Trophoblast cell (in vitro differentiated cells and primary cell): ENCODE measurements around the gene C1orf159.

Experiments used
- DNase-seq, 2 donors: peaks; one replicate each; pipeline ENCODE4 v3.0.0-alpha.2; 2016
- H2AFZ ChIP-seq: 2 replicates; pipeline ENCODE4 v1.6.1; 2013; ENCODE audit warnings: low read length, moderate library complexity, mild to moderate bottlenecking; ENCODE audit not compliant: insufficient read depth, poor library complexity
- H2AK5ac ChIP-seq: 2 replicates; pipeline ENCODE4 v1.6.1; 2013; ENCODE audit warnings: mild to moderate bottlenecking, low read length
- H2BK120ac ChIP-seq: 2 replicates; pipeline ENCODE4 v1.6.1; 2013; ENCODE audit warnings: low read length, mild to moderate bottlenecking, moderate library complexity; ENCODE audit not compliant: insufficient read depth, poor library complexity
- H2BK12ac ChIP-seq: 2 replicates; pipeline ENCODE4 v1.6.1; 2013; ENCODE audit warnings: mild to moderate bottlenecking, low read length, moderate library complexity
- H2BK5ac ChIP-seq: 2 replicates; pipeline ENCODE4 v1.6.1; 2013; ENCODE audit warnings: low read length, low read depth, moderate library complexity, mild to moderate bottlenecking; ENCODE audit not compliant: poor library complexity
- H3K14ac ChIP-seq: 2 replicates; pipeline ENCODE4 v1.6.1; 2013; ENCODE audit warnings: mild to moderate bottlenecking, low read length
- H3K18ac ChIP-seq: 2 replicates; pipeline ENCODE4 v1.6.1; 2013; ENCODE audit warnings: mild to moderate bottlenecking, low read length
- H3K23ac ChIP-seq: 2 replicates; pipeline ENCODE4 v1.6.1; 2013; ENCODE audit warnings: low read length
- H3K27ac ChIP-seq: 2 replicates; pipeline ENCODE4 v1.5.1; 2013; ENCODE audit warnings: low read depth, mild to moderate bottlenecking, inconsistent platforms, low read length, moderate library complexity
- H3K27me3 ChIP-seq: 2 replicates; pipeline ENCODE4 v1.6.1; 2013; ENCODE audit warnings: inconsistent platforms, mild to moderate bottlenecking, low read length, moderate library complexity; ENCODE audit not compliant: insufficient read depth
- H3K36me3 ChIP-seq, 2 experiments: 1 replicate in 1 of 2; 2 replicates in 1 of 2; pipeline ENCODE4 v1.6.1; 2013; ENCODE audit warnings: low read length in 2 of 2, mild to moderate bottlenecking in 2 of 2, moderate library complexity in 1 of 2; ENCODE audit not compliant: insufficient read depth in 2 of 2, control insufficient read depth in 1 of 2
- H3K4ac ChIP-seq: 2 replicates; pipeline ENCODE4 v1.6.1; 2013; ENCODE audit warnings: low read depth, mild to moderate bottlenecking, low read length, moderate library complexity
- H3K4me1 ChIP-seq, 2 experiments: 1 replicate in 1 of 2; 2 replicates in 1 of 2; pipeline ENCODE4 v1.6.1; 2013; ENCODE audit warnings: low read length in 2 of 2, mild to moderate bottlenecking in 2 of 2, moderate library complexity in 1 of 2; ENCODE audit not compliant: insufficient read depth in 2 of 2, control insufficient read depth in 1 of 2
- H3K4me2 ChIP-seq: 2 replicates; pipeline ENCODE4 v1.6.1; 2013; ENCODE audit warnings: inconsistent platforms, mild to moderate bottlenecking, low read length, moderate library complexity
- H3K4me3 ChIP-seq: 2 replicates; pipeline ENCODE4 v1.5.1; 2013; ENCODE audit warnings: mild to moderate bottlenecking, low read depth, low read length, inconsistent platforms
- H3K79me1 ChIP-seq: one replicate; pipeline ENCODE4 v1.6.1; 2013; ENCODE audit warnings: low read length
- H3K79me2 ChIP-seq: 2 replicates; pipeline ENCODE4 v1.6.1; 2013; ENCODE audit warnings: low read length, mild to moderate bottlenecking; ENCODE audit not compliant: control insufficient read depth, insufficient read depth, poor library complexity
- H3K9ac ChIP-seq: 2 replicates; pipeline ENCODE4 v1.6.1; 2013; ENCODE audit warnings: mild to moderate bottlenecking, low read length
- H3K9me3 ChIP-seq: 2 replicates; pipeline ENCODE4 v1.6.1; 2013; ENCODE audit warnings: low read depth, mild to moderate bottlenecking, control low read depth, inconsistent platforms, low read length; ENCODE audit not compliant: insufficient read depth
- H4K12ac ChIP-seq: 2 replicates; pipeline ENCODE4 v1.6.1; 2013; ENCODE audit warnings: low read depth, mild to moderate bottlenecking, low read length, moderate library complexity
- H4K8ac ChIP-seq: 2 replicates; pipeline ENCODE4 v1.6.1; 2013; ENCODE audit warnings: low read depth, mild to moderate bottlenecking, low read length, moderate library complexity
- H4K91ac ChIP-seq: one replicate; pipeline ENCODE4 v1.6.1; 2013; ENCODE audit warnings: low read depth, mild to moderate bottlenecking, low read length, moderate library complexity
- WGBS: extraction: QIAGEN DNeasy Blood & Tissue Kit; methylation state at CpG from one replicate; pipeline ENCODE4 v1.1.7; 2013; ENCODE audit warnings: missing lambda C conversion rate; ENCODE audit not compliant: insufficient read length, insufficient coverage; ENCODE audit errors: extremely low coverage; 5-methylcytosine and 5-hydroxymethylcytosine counted together

C1orf159 gene

DNA sequence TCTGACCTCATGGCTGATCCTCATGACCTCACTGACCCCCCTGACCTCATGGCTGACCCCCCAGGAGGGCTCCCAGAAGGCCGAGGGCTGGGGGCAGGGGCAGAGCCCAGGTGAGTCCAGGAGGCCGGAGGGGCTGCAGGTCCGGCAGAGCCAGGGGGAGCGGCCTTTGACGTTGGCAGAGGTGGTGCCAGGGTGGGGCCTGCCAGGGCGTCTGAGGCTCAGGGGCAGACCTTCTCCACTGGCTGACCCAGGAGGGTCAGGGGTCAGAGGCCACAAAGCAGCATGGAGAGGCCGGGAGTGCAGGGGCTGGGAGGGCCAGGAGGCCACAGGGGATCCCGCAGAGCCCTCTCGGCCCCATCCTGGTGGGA lies 29.6 kb upstream of the C1orf159 start:
- no CpG with 5 or more reads among the region's 9 CpGs for WGBS
- H4K8ac ChIP-seq = no peak overlapping the region
- H3K36me3 ChIP-seq = no peaks in the 10 kb centered on the region
- H2BK12ac ChIP-seq = no peak overlapping the region
- H3K4me2 ChIP-seq = no peak overlapping the region
- H3K9ac ChIP-seq = no peak overlapping the region
- peaks cover 2% of the 10 kb centered on the region for H3K9me3 ChIP-seq
- H2AFZ ChIP-seq = no peak overlapping the region
- no peak overlapping the region for H3K4ac ChIP-seq
- no peak overlapping the region for H3K27ac ChIP-seq
- H2AK5ac ChIP-seq = no peak overlapping the region
- no peak overlapping the region for H4K91ac ChIP-seq
- no peak overlapping the region for H2BK5ac ChIP-seq
- no peak for DNase-seq
- no peaks in the 10 kb centered on the region for H3K79me1 ChIP-seq
- no peaks in the 10 kb centered on the region for H3K79me2 ChIP-seq
- no peak overlapping the region for H3K23ac ChIP-seq
- H3K27me3 ChIP-seq = no peaks in the 10 kb centered on the region
- H2BK120ac ChIP-seq = no peak overlapping the region
- H3K4me3 ChIP-seq = no peak overlapping the region
- no peak overlapping the region for H3K18ac ChIP-seq
- peaks cover 0 to 4% of the 10 kb centered on the region in 2 experiments for H3K4me1 ChIP-seq
- H3K14ac ChIP-seq = no peak overlapping the region
- no peak overlapping the region for H4K12ac ChIP-seq

DNA sequence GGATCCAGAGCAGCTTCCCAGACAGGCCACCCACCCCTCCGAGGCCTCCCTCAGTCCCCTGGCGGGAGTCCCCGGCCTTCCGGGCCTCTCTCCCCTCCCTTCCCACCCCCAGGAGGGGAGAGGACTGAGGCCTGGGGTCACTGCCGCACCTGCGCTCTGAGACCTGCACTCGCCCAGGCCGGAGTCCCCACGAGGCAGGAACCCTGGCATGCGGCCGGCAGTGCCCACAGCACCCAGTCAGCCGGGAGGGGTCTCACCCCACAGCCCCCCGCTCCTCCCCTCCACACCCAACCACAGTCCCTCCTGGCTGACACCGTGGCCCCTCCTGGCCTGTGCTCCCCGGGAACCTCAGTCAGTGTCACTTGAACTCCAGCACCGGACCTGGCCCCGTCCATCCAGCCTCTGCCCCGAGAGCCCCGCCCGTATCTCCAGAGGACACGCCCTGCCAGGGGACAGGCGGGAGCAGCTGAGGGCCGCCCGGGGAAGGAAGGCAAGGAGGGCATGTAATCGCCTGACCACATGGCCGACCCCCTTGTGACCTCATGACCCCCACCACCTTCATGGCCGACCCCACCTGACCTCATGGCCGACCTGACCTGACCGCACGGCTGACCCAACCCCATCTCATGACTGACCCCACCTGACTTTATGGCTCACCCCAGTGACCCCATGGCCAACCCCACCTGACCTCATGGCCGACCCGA lies 29.1 kb upstream of the C1orf159 start:
- Histone ChIP-seq H3K27ac (no peak overlapping the region), H3K4me1 (peaks cover 0 to 4% of the 10 kb centered on the region in 2 experiments), H4K91ac (no peak overlapping the region), H2BK120ac (no peak overlapping the region), H3K4me3 (no peak overlapping the region), H3K18ac (no peak overlapping the region), H3K79me2 (no peaks in the 10 kb centered on the region), H3K9me3 (peaks cover 2% of the 10 kb centered on the region), H3K4ac (no peak overlapping the region), H2AFZ (no peak overlapping the region), H2BK5ac (no peak overlapping the region), H4K8ac (no peak overlapping the region), H3K79me1 (no peaks in the 10 kb centered on the region), H3K14ac (no peak overlapping the region), H3K4me2 (no peak overlapping the region), H2BK12ac (no peak overlapping the region), H3K27me3 (no peaks in the 10 kb centered on the region), H3K23ac (no peak overlapping the region), H3K36me3 (no peaks in the 10 kb centered on the region), H2AK5ac (no peak overlapping the region), H4K12ac (no peak overlapping the region), H3K9ac (no peak overlapping the region)
- WGBS = no CpG with 5 or more reads among the region's 32 CpGs
- no peak for DNase-seq

DNA sequence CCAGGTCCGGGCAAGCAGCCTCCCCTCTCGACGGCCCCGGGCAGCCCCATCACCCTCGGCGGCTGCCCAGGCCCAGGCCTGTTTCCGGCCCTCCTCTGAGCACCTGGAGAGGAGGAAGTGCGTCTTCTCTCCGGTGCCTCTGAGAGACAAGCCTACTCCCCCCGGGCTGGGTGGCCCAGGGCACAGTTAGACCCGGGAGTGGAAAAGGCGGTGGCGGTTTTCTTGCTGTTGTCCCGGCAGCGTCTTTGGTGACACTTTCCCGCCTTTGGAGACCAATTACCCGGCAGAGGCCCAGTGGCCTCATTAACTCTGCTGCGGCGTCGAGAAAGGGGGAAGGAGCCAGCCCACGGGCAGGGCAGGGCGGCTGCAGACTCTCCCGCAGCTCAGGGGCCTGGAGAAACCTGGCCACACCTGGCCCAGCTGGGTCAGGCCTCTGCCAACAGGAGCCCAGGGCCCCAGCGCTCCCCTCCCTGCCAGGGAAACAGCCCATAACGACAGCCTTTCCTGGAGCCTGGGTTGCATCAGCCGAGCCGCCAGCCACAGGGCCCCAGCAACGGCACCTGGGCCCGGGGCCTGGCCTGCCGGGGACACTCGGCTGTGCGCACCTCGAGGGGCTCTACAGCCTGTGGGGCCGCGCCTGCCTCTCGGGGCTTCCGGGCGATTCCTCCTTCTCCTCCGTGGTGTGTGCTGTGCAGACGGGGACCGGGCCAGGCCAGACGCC lies 28.4 kb upstream of the C1orf159 start:
- no peak overlapping the region for H2BK120ac ChIP-seq
- H3K4ac ChIP-seq = no peak overlapping the region
- peaks cover 2% of the 10 kb centered on the region for H3K9me3 ChIP-seq
- H3K27me3 ChIP-seq = no peaks in the 10 kb centered on the region
- H2BK5ac ChIP-seq = no peak overlapping the region
- whole genome bisulfite sequencing = no CpG with 5 or more reads among the region's 42 CpGs
- no peak overlapping the region for H4K8ac ChIP-seq
- H3K18ac ChIP-seq = no peak overlapping the region
- peak overlapping the region; percentile 19 for H2AFZ ChIP-seq
- peaks cover 0 to 4% of the 10 kb centered on the region in 2 experiments for H3K4me1 ChIP-seq
- H3K79me2 ChIP-seq = no peaks in the 10 kb centered on the region
- no peak overlapping the region for H3K4me2 ChIP-seq
- H4K91ac ChIP-seq = peak overlapping the region; percentile 29
- H3K79me1 ChIP-seq = no peaks in the 10 kb centered on the region
- H3K9ac ChIP-seq = no peak overlapping the region
- no peak overlapping the region for H2BK12ac ChIP-seq
- no peak for DNase-seq
- H3K27ac ChIP-seq = no peak overlapping the region
- no peak overlapping the region for H3K4me3 ChIP-seq
- H3K23ac ChIP-seq = no peak overlapping the region
- H4K12ac ChIP-seq = no peak overlapping the region
- no peaks in the 10 kb centered on the region for H3K36me3 ChIP-seq
- H2AK5ac ChIP-seq = no peak overlapping the region
- H3K14ac ChIP-seq = peak overlapping the region; percentile 26

DNA sequence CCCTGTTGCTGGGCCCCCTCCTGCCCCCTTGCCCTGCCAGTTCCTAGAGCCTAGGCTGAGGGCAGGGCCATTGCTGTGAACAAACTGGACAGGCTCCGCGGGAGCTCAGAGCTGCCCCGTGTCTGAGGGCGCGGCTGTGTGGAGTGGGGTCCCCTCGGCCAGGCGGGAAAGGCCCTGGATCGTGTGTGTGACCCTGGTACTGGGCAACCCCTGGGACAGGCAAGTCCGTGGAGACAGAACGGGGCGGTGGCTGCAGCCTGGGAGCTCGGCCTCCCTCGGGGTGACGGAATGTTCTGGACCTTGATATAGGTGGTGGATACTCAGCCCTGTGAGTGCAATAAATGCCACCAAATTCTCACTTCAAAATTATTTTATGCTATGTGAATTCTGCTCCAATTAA lies 27.7 kb upstream of the C1orf159 start:
- Histone ChIP-seq H3K79me1 (no peaks in the 10 kb centered on the region), H3K79me2 (no peaks in the 10 kb centered on the region), H3K4me2 (no peak overlapping the region), H3K4me1 (peaks cover 0 to 4% of the 10 kb centered on the region in 2 experiments), H4K91ac (no peak overlapping the region), H3K27ac (no peak overlapping the region), H3K23ac (no peak overlapping the region), H3K36me3 (no peaks in the 10 kb centered on the region), H3K4ac (no peak overlapping the region), H2AK5ac (no peak overlapping the region), H4K12ac (no peak overlapping the region), H3K14ac (no peak overlapping the region), H2BK12ac (no peak overlapping the region), H3K18ac (no peak overlapping the region), H2BK5ac (no peak overlapping the region), H2BK120ac (no peak overlapping the region), H3K9me3 (peaks cover 2% of the 10 kb centered on the region), H3K27me3 (peaks cover under 1% of the 10 kb centered on the region), H3K4me3 (no peak overlapping the region), H4K8ac (no peak overlapping the region), H2AFZ (no peak overlapping the region), H3K9ac (no peak overlapping the region)
- no CpG with 5 or more reads among the region's 14 CpGs for WGBS
- no peak for DNase-seq
